Stomach (tissue), 9 donors: ENCODE results near the gene SESN1. TPM values are rescaled to one million over a fixed set of nuclear protein-coding genes. Genes with fewer than 3 reads are reported as not detected.

Source experiments
- DNase-seq, 2 donors: peaks; one replicate each; pipeline versions ENCODE4 v3.0.0 to v3.0.0-alpha.2; 2013 to 2019
- H3K27ac ChIP-seq, 5 donors: fragments of 200-600 bp in 4 of 5; sonication (generic) in 4 of 5; one replicate each; pipeline ENCODE4 v1.5.1; 2013 to 2019; ENCODE audit warnings: mild to moderate bottlenecking in 1 of 5, moderate library complexity in 1 of 5
- H3K27me3 ChIP-seq, 3 donors: fragments of 200-600 bp; sonication (generic); one replicate each; pipeline ENCODE4 v1.5.1; 2017 to 2019; ENCODE audit warnings: mixed run types in 1 of 3
- H3K36me3 ChIP-seq, 4 donors: fragments of 200-600 bp; sonication (generic); 1 replicate in 3 of 4; 2 replicates in 1 of 4; pipeline ENCODE4 v1.5.1; 2016 to 2019
- H3K4me1 ChIP-seq, 4 donors: fragments of 200-600 bp; sonication (generic); one replicate each; pipeline ENCODE4 v1.5.1; 2016 to 2019
- H3K4me3 ChIP-seq, 4 donors: fragments of 200-600 bp; sonication (generic) in 3 of 4; one replicate each; pipeline ENCODE4 v1.5.1; 2016 to 2019; ENCODE audit warnings: mild to moderate bottlenecking in 1 of 4
- H3K9me3 ChIP-seq, 4 donors: fragments of 200-600 bp; sonication (generic); one replicate each; pipeline ENCODE4 v1.5.1; 2016 to 2019
- EP300 ChIP-seq: sonication (generic); formaldehyde crosslinking; IDR thresholded peaks from one replicate; pipeline ENCODE4 v1.6.1; 2017; ENCODE audit warnings: antibody characterized with exemption
- POLR2A ChIP-seq, 4 donors: fragments of 450-650 bp; IDR thresholded peaks; one replicate each; pipeline ENCODE4 v1.6.1; 2016; ENCODE audit warnings: antibody characterized with exemption in 4 of 4, control low read depth in 2 of 4, mild to moderate bottlenecking in 1 of 4, moderate library complexity in 1 of 4
- POLR2AphosphoS5 ChIP-seq, 3 donors: sonication (generic); formaldehyde crosslinking; IDR thresholded peaks; one replicate each; pipeline ENCODE4 v1.6.1; 2016; ENCODE audit warnings: antibody characterized with exemption in 3 of 3
- WGBS, 5 donors: extraction: QIAGEN DNeasy Blood & Tissue Kit in 3 of 5; methylation state at CpG; one replicate each; pipeline versions ENCODE4 v1.1.5 to v1.1.7; 2013 to 2018; 5-methylcytosine and 5-hydroxymethylcytosine counted together
- intact Hi-C: fragments of 100-400 bp; cut with DNase I; formaldehyde crosslinking; loops from one replicate; pipeline ENCODE4 v1.15.1; 2023; ENCODE audit warnings: low total_unique reads
- polyA plus RNA-seq, 3 donors: library from polyadenylated mRNA; stranded (reverse); fragments of 200-250 nt; gene quantifications; one replicate each; pipeline ENCODE4 v1.2.3, GENCODE V29; 2013
- total RNA-seq, 5 donors: library from RNA; depleted of rRNA; stranded (reverse); fragments of >200 nt; gene quantifications; one replicate each; pipeline versions ENCODE4 v1.1.0 to v1.2.3, GENCODE V29; 2014 to 2016
- TF ChIP-seq, protein P1 (sequence below), 7 experiments: fragments of 450-650 bp in 4 of 7; fragments of 200-600 bp in 3 of 7; sonication (generic) in 3 of 7; IDR thresholded peaks; one replicate each; pipeline ENCODE4 v1.5.1; 2016 to 2019; ENCODE audit warnings: antibody characterized with exemption in 7 of 7, control low read depth in 2 of 7, mild to moderate bottlenecking in 1 of 7
- donor health status: healthy with polysubstance abuse.
- donor health status: Bipolar disorder and iron deficiency.
- donor health status: healthy.

SESN1 gene
- total and polyA plus RNA-seq, 8 donors: 11.0 to 201 (median 33.3) TPM

DNA sequence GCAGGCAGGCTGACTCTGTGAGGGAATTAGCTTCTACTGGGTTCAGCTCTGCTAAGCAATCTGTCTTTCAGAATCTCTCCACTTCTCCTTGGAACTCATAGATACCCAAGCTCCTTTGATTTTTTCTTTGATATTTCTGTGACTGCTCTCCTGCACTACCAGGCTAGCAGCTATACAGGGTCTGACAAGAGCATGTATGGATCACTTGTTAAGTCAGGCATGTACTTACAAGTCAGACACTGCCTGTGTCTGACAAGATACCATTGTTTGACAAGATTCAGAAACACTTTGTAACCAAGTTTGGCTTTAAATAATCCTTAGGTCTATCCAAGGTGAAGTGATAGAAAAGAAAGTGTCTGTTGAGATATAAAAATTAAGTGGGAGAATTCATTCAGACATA, 79.5 kb downstream of the SESN1 start:
- Histone ChIP-seq H3K9me3 (no peaks in the 10 kb centered on the region), H3K27me3 (no peaks in the 10 kb centered on the region), H3K36me3 (no peaks in the 10 kb centered on the region), H3K4me1 (peaks cover 0 to 35% (median 13%) of the 10 kb centered on the region in 4 donors), H3K4me3 (no peak overlapping the region), H3K27ac (peak overlapping the region in 3 of 5 donors; percentile 20 to 52 (median 51))
- intact Hi-C loops: no loop called here
- DNase-seq: no peak
- TF ChIP-seq, protein P1, sequence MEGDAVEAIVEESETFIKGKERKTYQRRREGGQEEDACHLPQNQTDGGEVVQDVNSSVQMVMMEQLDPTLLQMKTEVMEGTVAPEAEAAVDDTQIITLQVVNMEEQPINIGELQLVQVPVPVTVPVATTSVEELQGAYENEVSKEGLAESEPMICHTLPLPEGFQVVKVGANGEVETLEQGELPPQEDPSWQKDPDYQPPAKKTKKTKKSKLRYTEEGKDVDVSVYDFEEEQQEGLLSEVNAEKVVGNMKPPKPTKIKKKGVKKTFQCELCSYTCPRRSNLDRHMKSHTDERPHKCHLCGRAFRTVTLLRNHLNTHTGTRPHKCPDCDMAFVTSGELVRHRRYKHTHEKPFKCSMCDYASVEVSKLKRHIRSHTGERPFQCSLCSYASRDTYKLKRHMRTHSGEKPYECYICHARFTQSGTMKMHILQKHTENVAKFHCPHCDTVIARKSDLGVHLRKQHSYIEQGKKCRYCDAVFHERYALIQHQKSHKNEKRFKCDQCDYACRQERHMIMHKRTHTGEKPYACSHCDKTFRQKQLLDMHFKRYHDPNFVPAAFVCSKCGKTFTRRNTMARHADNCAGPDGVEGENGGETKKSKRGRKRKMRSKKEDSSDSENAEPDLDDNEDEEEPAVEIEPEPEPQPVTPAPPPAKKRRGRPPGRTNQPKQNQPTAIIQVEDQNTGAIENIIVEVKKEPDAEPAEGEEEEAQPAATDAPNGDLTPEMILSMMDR (IDR thresholded peaks at IDR 0.05): no peak

GRCh38 chr6:109014606-109015005, 80.0 kb downstream of the SESN1 start:
- Histone ChIP-seq H3K36me3 (no peaks in the 10 kb centered on the region), H3K27ac (peak overlapping the region in 3 of 5 donors; percentile 20 to 52 (median 51)), H3K27me3 (no peaks in the 10 kb centered on the region), H3K4me3 (no peak overlapping the region), H3K9me3 (no peaks in the 10 kb centered on the region), H3K4me1 (peaks cover 0 to 39% (median 14%) of the 10 kb centered on the region in 4 donors)
- WGBS, 5 donors: 64 to 84% (median 77%) methylated on average over 2 of the region's 2 CpGs
- DNase-seq: no peak
- TF ChIP-seq POLR2AphosphoS5 (IDR thresholded peaks at IDR 0.05) (no peak), POLR2A (IDR thresholded peaks at IDR 0.05) (no peak), EP300 (no peak)
- TF ChIP-seq, protein P1 (IDR thresholded peaks at IDR 0.05): no peak
- intact Hi-C loops: no loop called here

DNA sequence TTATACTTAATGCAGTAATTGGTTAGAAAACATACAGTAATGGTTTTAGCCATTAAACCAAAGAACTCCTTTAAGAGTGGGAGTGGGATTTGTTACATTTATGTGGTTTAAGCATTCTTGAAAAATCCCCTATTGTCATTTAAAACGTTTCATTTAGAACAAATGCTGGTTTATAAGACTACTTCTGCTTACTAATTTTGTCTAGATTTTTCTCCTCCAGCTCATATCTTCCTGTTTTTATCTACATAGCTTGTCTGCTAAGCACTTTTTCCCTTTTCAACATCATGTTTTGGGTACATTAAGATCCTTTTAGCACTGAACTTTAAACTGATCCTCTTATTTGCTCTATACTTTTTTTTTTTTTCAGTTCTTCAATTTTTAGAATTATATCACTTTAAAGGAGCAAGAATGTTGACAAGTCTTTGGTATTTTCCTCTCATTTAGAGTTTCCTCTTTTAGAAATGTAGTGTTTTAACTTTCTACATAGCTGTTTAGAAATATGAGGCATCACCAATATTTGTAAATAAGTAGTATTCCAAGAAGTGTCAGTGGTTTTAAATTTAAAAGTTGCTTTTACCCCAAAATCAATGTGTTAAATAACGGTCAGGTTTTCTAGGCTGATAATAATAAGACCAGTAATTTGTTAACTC, 80.9 kb downstream of the SESN1 start:
- H3K27me3 ChIP-seq: no peaks in the 10 kb centered on the region
- no peak overlapping the region for H3K4me3 ChIP-seq
- H3K27ac ChIP-seq: peak overlapping the region in 3 of 5 donors; percentile 45 to 52 (median 51)
- WGBS, 5 donors: 41 to 46% (median 43%) methylated on average over 2 of the region's 2 CpGs
- TF ChIP-seq, protein P1 (IDR thresholded peaks at IDR 0.05): no peak
- TF ChIP-seq POLR2A (IDR thresholded peaks at IDR 0.05) (no peak), EP300 (no peak), POLR2AphosphoS5 (IDR thresholded peaks at IDR 0.05) (no peak)
- H3K36me3 ChIP-seq: no peaks in the 10 kb centered on the region
- H3K4me1 ChIP-seq: peaks cover 0 to 39% (median 14%) of the 10 kb centered on the region in 4 donors
- intact Hi-C loops: no loop called here
- H3K9me3 ChIP-seq: no peaks in the 10 kb centered on the region
- no peak for DNase-seq

DNA sequence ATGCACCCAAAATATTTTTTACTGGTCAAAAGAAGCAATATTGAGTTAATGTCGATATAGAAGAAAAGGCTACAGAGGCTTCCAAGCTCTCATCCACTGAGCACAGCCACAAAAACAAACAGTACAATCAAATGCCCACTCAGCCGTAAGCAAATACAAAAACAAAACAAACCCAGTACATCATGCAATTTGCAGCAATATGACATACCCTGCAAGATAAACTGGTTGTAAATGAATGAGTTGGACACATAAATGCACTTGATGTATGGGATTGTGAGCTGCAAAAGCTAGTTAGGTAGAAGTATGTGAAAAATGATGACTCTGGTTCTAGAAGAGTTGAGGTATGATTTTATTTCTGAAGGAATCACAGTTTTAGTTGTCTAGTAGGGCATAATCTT, 83.9 kb downstream of the SESN1 start:
- no peaks in the 10 kb centered on the region for H3K27me3 ChIP-seq
- TF ChIP-seq POLR2A (IDR thresholded peaks at IDR 0.05) (no peak), EP300 (no peak), POLR2AphosphoS5 (IDR thresholded peaks at IDR 0.05) (no peak)
- TF ChIP-seq, protein P1 (IDR thresholded peaks at IDR 0.05): no peak
- H3K9me3 ChIP-seq: no peaks in the 10 kb centered on the region
- peaks cover 4 to 62% (median 27%) of the 10 kb centered on the region in 4 donors for H3K4me1 ChIP-seq
- H3K27ac ChIP-seq: peak overlapping the region in 4 of 5 donors; percentile 93 to 98 (median 98)
- WGBS, 5 donors: 32 to 51% (median 38%) methylated on average over 2 of the region's 2 CpGs
- peak in 1 of 2 donors; percentile 40 for DNase-seq
- no peaks in the 10 kb centered on the region for H3K36me3 ChIP-seq
- H3K4me3 ChIP-seq: peak overlapping the region in 1 of 4 donors; percentile 84
- intact Hi-C loops: no loop called here
